Measurements from ENCODE around the gene STK32B. TPM values are rescaled to one million over a fixed set of nuclear protein-coding genes. Genes with fewer than 3 reads are reported as not detected.

STK32B gene
- total and polyA plus RNA-seq, 9 of the 15 experiments (the other 6 are each of a cell fraction or from before 2014, with no cell fraction given) = 0.03 to 0.20 (median 0.07) TPM; not detected in 2

- CTCF ChIA-PET (ENCODE audit: low intra/inter-chr PET ratio) = no interaction called here
- Histone ChIP-seq H4K20me1 (replicated peaks; ENCODE audit: control insufficient read depth, insufficient read depth, low read length) (no peaks in the 10 kb centered on the region), H3K9me3 (replicated peaks; ENCODE audit: control insufficient read depth, insufficient read depth, low read depth, low read length) (no peaks in the 10 kb centered on the region), H3K4me3 (no peak overlapping the region), H3K36me3 (ENCODE audit: control insufficient read depth, insufficient read depth, low read length) (no peaks in the 10 kb centered on the region), H3K9me1 (ENCODE audit: control insufficient read depth, insufficient read depth, low read length) (no peaks in the 10 kb centered on the region), H3K4me2 (ENCODE audit: insufficient read depth, low read length) (no peak overlapping the region), H3K27me3 (ENCODE audit: control insufficient read depth in 2 of 2, insufficient read depth in 2 of 2, low read length in 2 of 2) (no peaks in the 10 kb centered on the region), H3K9ac (ENCODE audit: insufficient read depth in 1 of 2, low read depth in 2 of 2, low read length in 2 of 2) (no peak overlapping the region), H3K27ac (ENCODE audit: extremely low read depth, low read depth, low read length) (no peak overlapping the region), H3K4me1 (replicated peaks in 1 of 2; ENCODE audit: control insufficient read depth in 2 of 2, insufficient read depth in 2 of 2, low read length in 2 of 2) (no peaks in the 10 kb centered on the region), H3K79me2 (ENCODE audit: control insufficient read depth, insufficient read depth, low read length) (no peaks in the 10 kb centered on the region), H2AFZ (ENCODE audit: low read depth, low read length) (no peak overlapping the region)
- no peak for TF ChIP-seq U2AF2 (optimal IDR thresholded peaks at IDR 0.05; ENCODE audit: low read depth, low read length)
- TF ChIP-seq NRF1 (conservative IDR thresholded peaks at IDR 0.05 in 1 of 2, IDR thresholded peaks at IDR 0.05 in 1 of 2) = peak; percentile 28 to 33; a peak in 1 of 4 replicates
- FAIRE-seq (no peak), ATAC-seq (no peak), DNase-seq (ENCODE audit: extremely low read depth in 1 of 4, low spot score in 3 of 4) (no peak)
- in situ Hi-C loops (cut with MboI) = no loop called here
- intact Hi-C loops (cut with micrococcal nuclease) = no loop called here
- WGBS (ENCODE audit: insufficient coverage, low coverage, missing lambda C conversion rate) = 2% methylated on average over 12 of the region's 12 CpGs
- POLR2A ChIA-PET = no interaction called here
- BruUV-seq (replicated peaks) = no TSS peak
Observed at GRCh38 chr4:5365071-5366008, 314.1 kb downstream of the STK32B start.

- Histone ChIP-seq H3K9me3 (replicated peaks; ENCODE audit: control insufficient read depth, insufficient read depth, low read depth, low read length) (no peaks in the 10 kb centered on the region), H3K9me1 (ENCODE audit: control insufficient read depth, insufficient read depth, low read length) (no peaks in the 10 kb centered on the region)
- no peak for ATAC-seq
Observed at GRCh38 chr4:5366009-5366386, 314.7 kb downstream of the STK32B start.

More at GRCh38 chr4:5366009-5366386, 314.7 kb downstream of the STK32B start:
- TF ChIP-seq NCOR1 (IDR thresholded peaks at IDR 0.05) (no peak), DIDO1 (tag; IDR thresholded peaks at IDR 0.05; ENCODE audit: low read depth) (no peak), GTF2E2 (tag; IDR thresholded peaks at IDR 0.05) (no peak), HDAC1 (IDR thresholded peaks at IDR 0.05) (no peak), WHSC1 (IDR thresholded peaks at IDR 0.05; ENCODE audit: low read length) (no peak), TCF7 (IDR thresholded peaks at IDR 0.05; ENCODE audit: borderline replicate concordance) (no peak)
- H3K4me1 ChIP-seq (replicated peaks in 1 of 2; ENCODE audit: control insufficient read depth in 2 of 2, insufficient read depth in 2 of 2, low read length in 2 of 2) = no peaks in the 10 kb centered on the region
- H3K79me2 ChIP-seq (ENCODE audit: control insufficient read depth, insufficient read depth, low read length) = no peaks in the 10 kb centered on the region
- no peaks in the 10 kb centered on the region for H3K36me3 ChIP-seq (ENCODE audit: control insufficient read depth, insufficient read depth, low read length)
- CTCF ChIA-PET (ENCODE audit: low intra/inter-chr PET ratio) = no interaction called here
- in situ Hi-C loops (cut with MboI) = no loop called here
- POLR2A ChIA-PET = no interaction called here
- H2AFZ ChIP-seq (ENCODE audit: low read depth, low read length) = no peak overlapping the region
- DNase-seq (ENCODE audit: extremely low read depth in 1 of 4, low spot score in 3 of 4) (no peak), FAIRE-seq (no peak)
- no peak overlapping the region for H3K4me2 ChIP-seq (ENCODE audit: insufficient read depth, low read length)
- no peaks in the 10 kb centered on the region for H3K27me3 ChIP-seq (ENCODE audit: control insufficient read depth in 2 of 2, insufficient read depth in 2 of 2, low read length in 2 of 2)
- no peak overlapping the region for H3K4me3 ChIP-seq
- no peak overlapping the region for H3K9ac ChIP-seq (ENCODE audit: insufficient read depth in 1 of 2, low read depth in 2 of 2, low read length in 2 of 2)
- 0% methylated on average over 3 of the region's 3 CpGs for WGBS (ENCODE audit: insufficient coverage, low coverage, missing lambda C conversion rate)
- intact Hi-C loops (cut with micrococcal nuclease) = no loop called here
- no TSS peak for BruUV-seq (replicated peaks)
- H4K20me1 ChIP-seq (replicated peaks; ENCODE audit: control insufficient read depth, insufficient read depth, low read length) = no peaks in the 10 kb centered on the region
- no peak overlapping the region for H3K27ac ChIP-seq (ENCODE audit: extremely low read depth, low read depth, low read length)
